GM12865 (cell line): ENCODE results near the gene SLC1A7.

Experiments used
- DNase-seq: peaks from one replicate; pipeline ENCODE4 v3.0.0; 2010; ENCODE audit warnings: low read depth
- H3K4me3 ChIP-seq: 2 replicates; pipeline ENCODE4 v1.5.1; 2011; ENCODE audit warnings: mild to moderate bottlenecking, low read depth, low read length, control low read depth
- TF ChIP-seq, protein P1 (sequence below): IDR thresholded peaks from 2 replicates; pipeline ENCODE4 v1.5.1; 2011; ENCODE audit warnings: low read length, control low read depth, low read depth, inconsistent platforms; ENCODE audit not compliant: insufficient read depth; ENCODE audit errors: missing control alignments

Gene SLC1A7

DNA sequence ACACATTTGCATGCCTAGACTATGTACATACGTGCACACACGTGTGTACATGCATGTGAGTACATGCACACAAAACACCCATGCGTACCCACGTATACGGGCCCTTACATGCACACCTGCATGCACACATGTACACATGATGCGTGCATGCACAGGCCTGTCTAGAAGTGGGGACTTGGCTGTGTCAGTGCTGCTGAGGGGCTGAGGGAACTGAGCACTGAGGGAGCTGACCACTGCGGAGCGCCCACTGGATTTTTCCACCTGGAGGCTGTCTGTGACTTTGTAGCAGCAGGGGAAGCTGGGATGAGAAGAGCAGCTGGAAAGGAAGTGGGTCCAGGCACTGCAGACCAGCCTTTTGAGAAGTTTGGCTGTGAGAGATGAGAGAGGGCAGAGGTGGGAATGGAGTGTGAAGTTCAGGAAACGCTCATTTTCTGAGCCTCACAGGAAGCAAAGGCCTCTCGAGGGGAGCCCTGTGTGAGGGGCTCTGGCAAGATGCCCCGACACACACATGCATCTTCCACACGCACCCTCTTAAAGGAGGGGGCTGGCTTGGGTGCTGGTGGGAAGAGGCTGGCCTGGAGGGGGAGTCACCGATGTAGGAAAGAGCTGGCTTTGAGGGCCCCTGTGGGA is 59.5 kb downstream of the SLC1A7 start:
- TF ChIP-seq, protein P1, sequence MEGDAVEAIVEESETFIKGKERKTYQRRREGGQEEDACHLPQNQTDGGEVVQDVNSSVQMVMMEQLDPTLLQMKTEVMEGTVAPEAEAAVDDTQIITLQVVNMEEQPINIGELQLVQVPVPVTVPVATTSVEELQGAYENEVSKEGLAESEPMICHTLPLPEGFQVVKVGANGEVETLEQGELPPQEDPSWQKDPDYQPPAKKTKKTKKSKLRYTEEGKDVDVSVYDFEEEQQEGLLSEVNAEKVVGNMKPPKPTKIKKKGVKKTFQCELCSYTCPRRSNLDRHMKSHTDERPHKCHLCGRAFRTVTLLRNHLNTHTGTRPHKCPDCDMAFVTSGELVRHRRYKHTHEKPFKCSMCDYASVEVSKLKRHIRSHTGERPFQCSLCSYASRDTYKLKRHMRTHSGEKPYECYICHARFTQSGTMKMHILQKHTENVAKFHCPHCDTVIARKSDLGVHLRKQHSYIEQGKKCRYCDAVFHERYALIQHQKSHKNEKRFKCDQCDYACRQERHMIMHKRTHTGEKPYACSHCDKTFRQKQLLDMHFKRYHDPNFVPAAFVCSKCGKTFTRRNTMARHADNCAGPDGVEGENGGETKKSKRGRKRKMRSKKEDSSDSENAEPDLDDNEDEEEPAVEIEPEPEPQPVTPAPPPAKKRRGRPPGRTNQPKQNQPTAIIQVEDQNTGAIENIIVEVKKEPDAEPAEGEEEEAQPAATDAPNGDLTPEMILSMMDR = no peak
- no peak overlapping the region for H3K4me3 ChIP-seq
- DNase-seq = no peak

DNA sequence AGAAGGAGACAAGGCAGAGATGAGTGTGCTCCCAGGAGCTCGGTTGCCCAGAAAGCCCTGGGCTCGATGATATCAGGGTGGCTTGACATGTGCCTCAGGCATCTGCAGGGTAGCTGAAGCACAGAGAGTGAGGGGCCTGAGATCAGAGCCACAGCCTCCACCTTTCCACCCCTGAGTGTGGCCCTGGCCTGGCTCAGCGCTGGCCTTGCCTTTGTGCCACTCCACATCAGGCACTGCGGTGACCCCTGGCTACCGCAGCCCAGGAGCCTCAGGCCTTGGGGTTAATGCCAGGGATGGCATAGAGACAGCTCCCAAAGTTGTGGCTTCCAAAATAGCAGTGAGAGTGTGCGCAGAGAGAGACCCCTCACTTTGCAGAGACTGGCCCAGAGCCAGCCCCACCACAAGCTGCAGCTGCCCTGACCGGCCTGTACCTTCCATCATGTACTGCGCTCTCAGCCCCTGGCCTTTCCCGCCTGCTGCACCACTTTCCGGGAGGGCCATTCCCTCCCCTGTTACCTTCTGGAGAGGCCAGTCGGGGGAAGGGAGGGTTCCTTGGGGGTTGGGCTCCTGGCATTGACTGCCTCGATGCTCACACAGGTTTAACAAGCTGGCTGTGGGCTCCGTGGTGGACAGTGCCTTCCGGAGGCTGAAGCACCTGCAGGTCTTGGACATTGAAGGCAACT is 60.9 kb downstream of the SLC1A7 start:
- TF ChIP-seq, protein P1 = no peak
- no peak overlapping the region for H3K4me3 ChIP-seq
- DNase-seq = no peak

DNA sequence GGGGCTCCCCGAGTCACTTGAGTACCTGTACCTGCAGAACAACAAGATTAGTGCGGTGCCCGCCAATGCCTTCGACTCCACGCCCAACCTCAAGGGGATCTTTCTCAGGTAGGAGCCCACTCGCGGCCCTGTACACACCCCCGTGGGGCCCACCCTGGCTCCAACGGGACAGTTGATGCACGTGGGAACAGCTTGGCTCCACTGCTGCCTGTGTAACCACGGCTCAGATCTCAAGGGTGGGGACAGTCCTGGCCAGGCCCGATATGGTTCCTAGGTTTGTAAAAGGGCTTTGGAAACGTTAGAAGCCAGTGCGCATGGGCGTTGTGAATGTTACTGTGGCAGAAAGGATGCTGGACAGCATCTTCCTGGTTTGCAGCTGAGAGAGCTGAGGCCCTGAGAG is 61.7 kb downstream of the SLC1A7 start:
- TF ChIP-seq, protein P1 = no peak

DNA sequence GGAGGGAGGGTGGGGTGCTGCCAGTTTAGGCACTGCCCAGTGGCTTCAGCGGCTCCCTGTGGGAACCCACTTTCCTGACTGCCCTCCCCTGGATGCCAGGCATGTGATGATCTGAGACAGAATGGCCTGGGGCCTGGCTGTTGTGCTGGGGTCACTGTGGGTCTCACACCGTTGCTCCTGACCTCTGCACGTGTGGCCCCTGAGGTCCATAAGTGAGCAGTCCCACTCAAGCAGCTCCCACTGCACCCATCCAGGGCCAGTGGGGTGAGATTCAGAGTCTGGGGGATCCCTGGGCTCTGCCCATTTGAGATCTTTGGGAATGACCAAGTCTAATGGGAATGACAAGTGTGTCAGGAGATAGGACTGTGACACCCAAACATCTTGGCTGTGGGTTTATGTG is 62.4 kb downstream of the SLC1A7 start:
- H3K4me3 ChIP-seq = no peak overlapping the region
- TF ChIP-seq, protein P1 = no peak
- no peak for DNase-seq

More for the DNA sequence above, 61.7 kb downstream of the SLC1A7 start:
- no peak overlapping the region for H3K4me3 ChIP-seq
- no peak for DNase-seq

DNA sequence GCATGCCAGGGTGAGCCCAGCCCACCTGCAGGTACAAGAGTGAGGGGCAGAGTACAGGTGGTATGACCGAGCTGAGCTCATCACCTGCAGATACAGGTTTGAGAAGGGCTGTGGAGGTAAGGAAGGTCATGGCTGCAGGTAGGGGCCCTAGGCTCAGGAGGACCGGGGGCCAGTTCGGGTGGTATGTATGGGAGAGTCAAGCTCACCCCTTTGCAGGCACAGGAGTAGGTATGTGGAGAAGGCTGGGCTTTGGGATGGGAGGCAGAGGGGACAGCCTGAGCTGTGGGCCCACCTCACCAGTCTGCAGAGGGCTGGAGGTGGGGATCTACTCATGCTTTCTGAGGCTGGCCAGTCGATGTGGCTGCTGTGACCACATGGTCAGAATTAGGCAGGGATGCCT is 63.2 kb downstream of the SLC1A7 start:
- DNase-seq = no peak
- TF ChIP-seq, protein P1 = no peak
- H3K4me3 ChIP-seq = no peak overlapping the region

DNA sequence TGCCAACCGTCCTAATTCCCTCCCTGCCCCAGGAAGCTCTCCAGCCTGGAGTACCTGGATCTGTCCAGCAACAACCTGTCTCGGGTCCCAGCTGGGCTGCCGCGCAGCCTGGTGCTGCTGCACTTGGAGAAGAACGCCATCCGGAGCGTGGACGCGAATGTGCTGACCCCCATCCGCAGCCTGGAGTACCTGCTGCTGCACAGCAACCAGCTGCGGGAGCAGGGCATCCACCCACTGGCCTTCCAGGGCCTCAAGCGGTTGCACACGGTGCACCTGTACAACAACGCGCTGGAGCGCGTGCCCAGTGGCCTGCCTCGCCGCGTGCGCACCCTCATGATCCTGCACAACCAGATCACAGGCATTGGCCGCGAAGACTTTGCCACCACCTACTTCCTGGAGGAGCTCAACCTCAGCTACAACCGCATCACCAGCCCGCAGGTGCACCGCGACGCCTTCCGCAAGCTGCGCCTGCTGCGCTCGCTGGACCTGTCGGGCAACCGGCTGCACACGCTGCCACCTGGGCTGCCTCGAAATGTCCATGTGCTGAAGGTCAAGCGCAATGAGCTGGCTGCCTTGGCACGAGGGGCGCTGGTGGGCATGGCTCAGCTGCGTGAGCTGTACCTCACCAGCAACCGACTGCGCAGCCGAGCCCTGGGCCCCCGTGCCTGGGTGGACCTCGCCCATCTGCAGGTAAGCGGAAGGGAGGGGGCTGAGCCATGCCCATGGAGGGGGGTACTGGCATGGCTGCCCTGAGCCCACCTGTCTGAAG is 63.9 kb downstream of the SLC1A7 start:
- DNase-seq = no peak
- no peak overlapping the region for H3K4me3 ChIP-seq
- TF ChIP-seq, protein P1 = no peak

DNA sequence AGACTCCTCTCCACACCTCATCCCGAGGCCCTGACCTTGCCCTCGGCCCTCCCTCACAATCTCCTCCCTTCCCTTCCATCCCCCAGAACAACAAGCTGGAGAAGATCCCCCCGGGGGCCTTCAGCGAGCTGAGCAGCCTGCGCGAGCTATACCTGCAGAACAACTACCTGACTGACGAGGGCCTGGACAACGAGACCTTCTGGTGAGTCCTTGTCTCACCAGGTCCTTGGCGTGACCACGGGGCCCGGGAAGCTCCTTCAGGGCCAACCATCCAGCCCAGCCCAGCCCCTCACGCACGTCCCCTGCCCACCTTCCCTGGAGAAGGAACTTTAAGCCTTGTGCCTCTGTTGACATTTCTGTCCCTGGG is 64.9 kb downstream of the SLC1A7 start:
- H3K4me3 ChIP-seq = no peak overlapping the region
- TF ChIP-seq, protein P1 = no peak
- no peak for DNase-seq
